ENCODE data around the gene SPAG16.

The SPAG16 gene

DNA sequence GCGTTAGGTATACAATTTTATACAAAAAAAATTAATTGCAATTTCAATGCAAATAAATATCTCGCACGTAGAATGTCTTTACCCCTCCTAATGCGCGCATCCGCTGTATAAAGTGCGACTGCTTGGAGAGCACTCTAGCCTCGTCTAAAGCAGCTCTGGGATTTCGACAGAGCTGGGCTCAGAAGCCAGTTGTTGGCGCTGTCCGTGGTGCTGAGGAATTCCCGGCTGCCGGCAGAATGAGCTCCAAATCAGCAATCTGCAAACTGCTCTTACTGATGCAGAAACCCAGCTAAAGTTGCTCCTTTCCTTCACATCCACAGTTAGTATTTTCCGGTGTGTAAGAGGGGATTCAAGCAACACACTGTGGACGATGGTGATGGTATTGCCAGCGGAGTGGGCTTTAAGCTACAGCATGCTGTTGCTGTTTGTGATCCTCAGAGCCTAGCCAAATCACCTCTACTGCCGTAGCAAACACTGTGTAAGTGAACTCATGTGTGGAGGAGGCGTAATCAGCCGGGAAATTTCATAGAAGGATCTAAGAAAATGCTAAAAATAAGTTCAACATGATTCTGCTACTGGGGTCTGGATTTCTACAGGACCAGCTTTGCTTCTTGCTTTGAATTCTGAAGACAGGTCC, 1126.8 kb downstream of the SPAG16 start, which contains the start of gene VWC2L:
Gene VWC2L, plus strand, starts transcription at position 137 of the 637 bp plus-strand sequence. CDS start 3,140 bp downstream, outside the sequence.
- peak; percentile 57 for DNase-seq

DNA sequence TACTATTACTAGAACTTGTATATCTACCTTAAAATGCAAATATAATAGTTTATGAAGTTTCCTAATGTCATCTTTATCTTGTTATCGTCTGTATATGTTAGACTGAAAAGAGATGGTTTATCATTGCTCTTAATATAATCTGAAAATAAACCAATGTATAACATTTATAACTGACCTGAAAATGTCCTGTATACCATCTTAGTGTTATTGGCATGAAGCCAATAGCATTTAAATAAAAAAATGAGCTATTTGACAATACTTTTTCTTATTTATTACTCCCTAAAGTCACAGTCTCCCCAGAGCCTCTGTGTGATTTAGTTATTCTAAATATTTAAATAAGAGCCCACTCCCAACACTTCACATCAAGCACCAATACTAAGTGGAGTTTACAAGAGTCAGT, 1128.4 kb downstream of the SPAG16 start:
- no peak for DNase-seq

DNA sequence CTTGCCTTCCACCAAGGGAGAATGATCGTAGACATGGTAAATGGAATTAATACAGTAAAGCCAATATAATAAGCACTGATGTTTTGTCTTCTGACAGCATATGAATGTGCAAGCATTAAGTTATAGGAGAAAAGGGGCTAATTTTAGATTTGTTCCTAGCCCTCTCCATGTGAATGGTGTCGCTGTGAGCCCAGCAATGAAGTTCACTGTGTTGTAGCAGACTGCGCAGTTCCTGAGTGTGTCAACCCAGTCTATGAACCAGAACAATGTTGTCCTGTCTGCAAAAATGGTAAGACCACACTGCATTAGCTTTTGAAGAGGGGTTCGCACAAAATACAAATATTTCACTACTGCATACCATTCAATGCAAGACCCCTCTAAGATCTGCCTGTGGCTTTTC, 1152.2 kb downstream of the SPAG16 start:
- DNase-seq = no peak

DNA sequence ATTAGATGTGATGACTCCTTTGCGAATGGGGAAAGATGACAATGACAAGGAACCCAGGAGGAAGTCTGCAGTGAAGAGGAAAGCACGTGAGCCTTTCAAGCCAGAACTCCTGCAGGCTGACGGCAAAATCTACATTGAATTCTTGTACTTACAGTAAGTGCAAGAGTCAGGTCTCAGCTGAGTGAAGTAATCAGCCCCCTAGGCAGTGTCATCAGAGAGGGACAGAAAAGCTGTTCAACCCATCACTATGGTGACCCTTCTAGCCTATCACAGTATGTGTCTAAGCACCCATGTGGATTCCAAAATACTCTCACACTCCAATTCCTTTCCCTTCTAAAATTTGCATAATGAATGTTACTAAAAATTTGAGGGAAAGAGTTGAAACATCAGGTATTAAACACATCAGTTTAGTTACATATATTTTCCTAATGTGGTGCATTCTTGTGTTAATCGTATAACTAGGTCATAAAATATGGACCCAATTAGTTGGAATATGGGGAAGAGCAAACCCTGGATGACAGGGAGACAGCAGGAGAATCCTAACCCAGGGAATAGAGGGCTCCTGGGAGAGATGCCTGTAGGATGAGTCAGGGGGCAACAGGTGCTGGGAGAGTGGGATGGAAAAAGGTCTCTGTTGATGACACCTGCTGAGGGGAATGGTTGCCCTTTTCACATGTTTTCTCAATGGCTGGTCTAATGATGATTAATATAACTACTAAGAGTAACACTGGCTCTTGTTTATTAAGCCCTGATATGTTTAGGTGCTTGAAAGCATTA, 1166.0 kb downstream of the SPAG16 start:
- no peak for DNase-seq

DNA sequence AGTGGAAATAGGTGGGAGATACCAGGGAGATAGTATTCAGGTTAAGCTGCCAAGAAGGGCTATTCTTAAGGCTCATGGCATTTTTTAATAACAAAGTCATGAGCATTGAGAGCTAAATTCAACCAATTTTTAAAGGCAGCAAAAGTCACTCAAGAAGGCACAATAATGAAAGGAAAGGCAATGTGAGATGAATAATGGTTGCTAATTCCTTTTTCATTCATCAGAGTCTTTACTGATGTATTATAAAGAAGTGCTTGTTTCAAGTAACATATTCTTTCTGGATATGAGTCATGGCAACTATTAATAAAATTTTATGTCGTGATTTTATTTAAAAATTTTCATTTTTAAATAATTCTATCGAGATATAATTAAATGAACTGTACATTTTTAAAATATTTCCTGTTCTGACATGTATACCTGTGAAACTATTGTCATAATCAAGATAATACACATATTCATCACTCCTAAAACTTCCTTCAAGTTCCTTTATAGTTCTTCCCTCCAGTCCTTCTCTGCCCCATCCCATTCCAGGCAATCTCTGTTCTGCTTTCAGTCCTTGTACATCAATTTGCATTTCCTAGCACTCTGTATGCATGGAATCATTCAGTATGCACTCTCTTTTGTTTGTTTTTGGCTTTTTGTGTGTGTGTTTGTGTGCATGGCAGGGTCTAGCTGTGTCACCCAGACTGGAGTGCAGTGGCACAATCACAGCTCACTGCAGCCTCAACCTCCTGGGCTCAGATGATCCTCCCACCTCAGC, 1167.4 kb downstream of the SPAG16 start:
- DNase-seq = no peak
